Liver (tissue), 2 donors: ENCODE data around the gene RBM10.

Experiments
- CTCF ChIP-seq: fragments of 150-350 bp; IDR thresholded peaks from 2 replicates; pipeline ENCODE4 v1.5.1; 2017; ENCODE audit warnings: improper control_type of control experiment, low read depth, low read length; ENCODE audit not compliant: missing input control
- TF ChIP-seq, protein P1 (sequence below): IDR thresholded peaks from 2 replicates; pipeline ENCODE4 v1.6.1; 2016; ENCODE audit warnings: antibody characterized with exemption, mild to moderate bottlenecking
- donor health status: healthy.

DNA sequence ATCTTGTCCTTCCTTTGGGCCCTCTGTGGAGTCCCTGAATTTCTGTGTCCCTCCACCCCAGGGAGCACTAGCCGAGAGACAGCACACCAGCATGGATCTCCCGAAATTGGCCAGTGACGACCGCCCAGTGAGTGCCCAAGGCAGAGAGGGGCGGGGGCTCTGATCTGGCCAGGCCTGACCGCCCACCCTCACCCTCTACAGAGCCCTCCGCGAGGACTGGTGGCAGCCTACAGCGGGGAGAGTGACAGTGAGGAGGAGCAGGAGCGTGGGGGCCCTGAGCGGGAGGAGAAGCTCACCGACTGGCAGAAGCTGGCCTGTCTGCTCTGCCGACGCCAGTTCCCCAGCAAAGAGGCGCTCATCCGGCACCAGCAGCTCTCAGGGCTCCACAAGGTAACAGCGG is 40.2 kb downstream of the RBM10 start:
- TF ChIP-seq, protein P1, sequence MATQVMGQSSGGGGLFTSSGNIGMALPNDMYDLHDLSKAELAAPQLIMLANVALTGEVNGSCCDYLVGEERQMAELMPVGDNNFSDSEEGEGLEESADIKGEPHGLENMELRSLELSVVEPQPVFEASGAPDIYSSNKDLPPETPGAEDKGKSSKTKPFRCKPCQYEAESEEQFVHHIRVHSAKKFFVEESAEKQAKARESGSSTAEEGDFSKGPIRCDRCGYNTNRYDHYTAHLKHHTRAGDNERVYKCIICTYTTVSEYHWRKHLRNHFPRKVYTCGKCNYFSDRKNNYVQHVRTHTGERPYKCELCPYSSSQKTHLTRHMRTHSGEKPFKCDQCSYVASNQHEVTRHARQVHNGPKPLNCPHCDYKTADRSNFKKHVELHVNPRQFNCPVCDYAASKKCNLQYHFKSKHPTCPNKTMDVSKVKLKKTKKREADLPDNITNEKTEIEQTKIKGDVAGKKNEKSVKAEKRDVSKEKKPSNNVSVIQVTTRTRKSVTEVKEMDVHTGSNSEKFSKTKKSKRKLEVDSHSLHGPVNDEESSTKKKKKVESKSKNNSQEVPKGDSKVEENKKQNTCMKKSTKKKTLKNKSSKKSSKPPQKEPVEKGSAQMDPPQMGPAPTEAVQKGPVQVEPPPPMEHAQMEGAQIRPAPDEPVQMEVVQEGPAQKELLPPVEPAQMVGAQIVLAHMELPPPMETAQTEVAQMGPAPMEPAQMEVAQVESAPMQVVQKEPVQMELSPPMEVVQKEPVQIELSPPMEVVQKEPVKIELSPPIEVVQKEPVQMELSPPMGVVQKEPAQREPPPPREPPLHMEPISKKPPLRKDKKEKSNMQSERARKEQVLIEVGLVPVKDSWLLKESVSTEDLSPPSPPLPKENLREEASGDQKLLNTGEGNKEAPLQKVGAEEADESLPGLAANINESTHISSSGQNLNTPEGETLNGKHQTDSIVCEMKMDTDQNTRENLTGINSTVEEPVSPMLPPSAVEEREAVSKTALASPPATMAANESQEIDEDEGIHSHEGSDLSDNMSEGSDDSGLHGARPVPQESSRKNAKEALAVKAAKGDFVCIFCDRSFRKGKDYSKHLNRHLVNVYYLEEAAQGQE = no peak
- no peak for TF ChIP-seq CTCF
